HG03175 (cell line): ENCODE data around the gene VCX3A.
"Not testable (repeated sequence)": the region's sequence is repeated elsewhere in the genome, so short reads cannot be mapped to it uniquely, and the experiment has no call there.

Source experiments
- ATAC-seq: cut with Tn5 transposase; IDR thresholded peaks from one replicate; pipeline ENCODE4 v1.9.1; 2021; ENCODE audit warnings: mild to moderate bottlenecking, moderate library complexity; ENCODE audit not compliant: unreplicated experiment

The VCX3A gene

GRCh38 chrX:6535018-6535417 lies at the start of gene VCX3A:
VCX3A (minus strand) TSS chrX:6535118; CDS start chrX:6534497, 621 bp downstream.
- ATAC-seq: not testable (repeated sequence)

DNA sequence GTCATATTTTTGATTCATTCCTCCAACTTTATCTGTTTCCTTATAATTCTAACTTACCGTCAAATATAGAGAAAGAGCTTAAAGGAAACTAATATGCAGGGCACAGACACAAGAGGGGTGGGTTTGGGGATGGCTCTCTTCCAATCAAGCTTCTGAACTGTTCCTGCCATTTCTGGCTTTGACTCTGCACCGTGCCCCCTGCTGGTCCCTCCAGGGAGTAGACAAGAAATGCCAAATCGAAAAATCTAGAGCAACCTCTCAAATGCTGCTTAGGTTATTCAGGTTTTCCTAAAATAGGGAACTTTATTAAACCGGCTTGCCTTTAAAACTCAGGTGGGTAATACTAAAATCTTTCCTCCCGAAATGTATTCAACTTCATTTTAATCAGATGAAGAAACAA lies 39.8 kb upstream of the VCX3A start:
- no peak for ATAC-seq

GRCh38 chrX:6568031-6568430 lies 33.1 kb upstream of the VCX3A start:
- ATAC-seq: no peak

DNA sequence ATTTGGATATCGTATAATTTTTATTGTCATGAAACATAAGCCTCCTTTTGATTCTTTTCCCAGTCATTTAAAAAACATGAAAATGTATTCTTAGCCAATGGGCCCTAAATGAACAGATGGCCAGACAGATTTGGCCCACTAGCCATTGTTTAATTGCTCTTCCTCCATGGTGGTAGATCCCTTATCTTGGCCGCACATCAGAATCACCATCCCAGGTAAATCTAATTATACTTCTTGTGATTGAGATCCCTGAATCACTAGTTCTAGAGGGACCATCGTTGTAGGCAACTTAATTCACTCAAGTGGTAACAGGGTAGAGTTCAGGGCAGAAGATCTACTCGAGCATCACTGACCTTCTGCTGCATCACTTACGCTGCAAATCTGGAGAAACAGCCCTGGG lies 24.1 kb upstream of the VCX3A start:
- ATAC-seq: no peak

GRCh38 chrX:6557690-6558089 lies 22.8 kb upstream of the VCX3A start:
- no peak for ATAC-seq

DNA sequence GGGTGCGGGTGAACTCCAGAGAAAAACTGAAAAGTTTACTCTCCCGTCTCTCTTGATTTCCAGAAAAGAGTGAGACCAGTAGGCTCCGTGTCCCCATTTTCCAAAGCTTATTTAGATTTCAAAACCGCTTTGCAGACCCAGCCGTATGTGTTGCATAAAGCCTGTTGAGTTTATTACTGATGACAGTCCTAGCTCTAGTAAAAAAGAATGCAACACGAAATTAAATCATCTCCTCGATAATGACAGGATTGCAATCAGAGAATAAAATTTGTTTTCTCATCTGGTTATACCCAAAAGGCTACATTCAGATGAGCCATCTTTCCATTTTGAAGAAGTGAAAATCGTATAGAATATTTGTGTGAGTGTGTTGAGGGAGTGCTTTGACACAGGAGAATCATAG lies 16.1 kb upstream of the VCX3A start:
- ATAC-seq: no peak

GRCh38 chrX:6545712-6546111 lies 10.8 kb upstream of the VCX3A start:
- no peak for ATAC-seq

- no peak for ATAC-seq
These were observed 8.3 kb downstream of the VCX3A start for GRCh38 chrX:6526564-6527136.

DNA sequence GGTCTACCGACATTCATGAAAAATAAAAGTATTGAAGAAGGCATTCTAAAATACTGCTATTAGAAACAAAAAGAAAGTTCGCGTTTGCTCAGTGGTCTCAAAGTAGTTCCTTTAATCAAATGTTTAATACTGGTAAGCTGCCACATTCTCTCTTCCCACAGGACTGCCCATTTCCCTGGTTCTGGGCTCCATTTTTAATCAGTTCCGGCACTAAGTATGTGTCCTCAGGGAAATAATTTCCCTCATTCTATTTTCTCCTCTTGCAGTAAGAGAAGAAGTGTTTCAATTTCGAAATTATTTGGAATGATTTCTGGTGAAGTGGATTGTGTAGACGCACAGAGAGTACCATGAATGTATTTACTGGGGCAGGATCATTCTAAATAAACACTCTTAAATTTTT lies 17.5 kb downstream of the VCX3A start:
- no peak for ATAC-seq

GRCh38 chrX:6506444-6506843 lies 28.5 kb downstream of the VCX3A start:
- no peak for ATAC-seq

GRCh38 chrX:6505960-6506359 lies 29.0 kb downstream of the VCX3A start:
- no peak for ATAC-seq

DNA sequence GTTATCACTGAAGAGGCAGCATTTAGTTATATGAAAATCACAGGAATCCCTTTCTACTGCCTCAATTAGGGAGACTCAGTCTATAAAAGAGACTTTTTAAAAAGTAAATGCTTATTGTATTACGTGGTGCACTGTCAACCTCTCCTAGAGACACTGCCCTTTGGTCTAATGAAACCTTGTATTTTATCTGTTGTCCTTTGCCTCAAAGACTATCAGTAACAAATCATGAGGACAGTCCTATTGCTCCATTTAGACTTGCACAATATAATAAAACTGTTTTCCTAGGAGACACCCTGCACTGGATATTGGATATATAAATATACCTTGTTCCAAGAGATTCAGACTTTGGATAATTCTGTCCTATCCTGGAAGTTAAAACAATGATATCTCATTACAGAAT lies 34.2 kb downstream of the VCX3A start:
- ATAC-seq: no peak

DNA sequence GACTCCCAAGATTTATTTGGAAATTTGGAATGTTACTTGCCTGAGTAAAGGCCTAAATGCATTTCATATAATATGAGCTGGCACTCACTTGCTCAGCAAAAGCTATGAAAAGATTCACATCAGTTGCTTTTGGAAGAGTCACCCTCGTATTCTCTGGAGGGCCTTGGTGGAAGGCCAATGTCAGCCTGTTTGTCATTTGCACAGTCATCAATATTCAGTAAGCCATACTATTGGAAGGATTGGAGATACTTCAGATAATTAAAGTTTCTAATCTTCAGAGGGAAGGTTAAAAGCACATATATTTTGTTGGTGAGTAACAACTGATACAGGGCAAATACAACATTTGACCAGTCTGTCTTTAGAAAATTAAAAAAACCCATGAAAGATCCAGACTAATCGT lies 36.6 kb downstream of the VCX3A start:
- ATAC-seq: no peak
